GM12892 (cell line): Measurements from ENCODE around the gene HNRNPUL1.
"Not testable (repeated sequence)": the region's sequence is repeated elsewhere in the genome, so short reads cannot be mapped to it uniquely, and the experiment has no call there.

Source experiments
- DNase-seq: peaks from one replicate; pipeline ENCODE4 v3.0.0; 2011; ENCODE audit not compliant: insufficient read length
- FAIRE-seq: peaks from 2 replicates; lab custom pipeline; 2011; peaks lifted over from hg19 to GRCh38; lab: Jason Lieb, UNC
- POLR2A ChIP-seq: IDR thresholded peaks from 2 replicates; pipeline ENCODE4 v1.6.1; 2011; ENCODE audit warnings: low read depth, low read length, control low read depth
- POLR2AphosphoS5 ChIP-seq: IDR thresholded peaks from 2 replicates; pipeline ENCODE4 v1.6.1; 2011; ENCODE audit warnings: low read depth, low read length, control low read depth
- TAF1 ChIP-seq: IDR thresholded peaks from 2 replicates; pipeline ENCODE4 v1.6.1; 2011; ENCODE audit warnings: low read depth, mild to moderate bottlenecking, control low read depth, low read length, borderline replicate concordance

Gene HNRNPUL1

DNA sequence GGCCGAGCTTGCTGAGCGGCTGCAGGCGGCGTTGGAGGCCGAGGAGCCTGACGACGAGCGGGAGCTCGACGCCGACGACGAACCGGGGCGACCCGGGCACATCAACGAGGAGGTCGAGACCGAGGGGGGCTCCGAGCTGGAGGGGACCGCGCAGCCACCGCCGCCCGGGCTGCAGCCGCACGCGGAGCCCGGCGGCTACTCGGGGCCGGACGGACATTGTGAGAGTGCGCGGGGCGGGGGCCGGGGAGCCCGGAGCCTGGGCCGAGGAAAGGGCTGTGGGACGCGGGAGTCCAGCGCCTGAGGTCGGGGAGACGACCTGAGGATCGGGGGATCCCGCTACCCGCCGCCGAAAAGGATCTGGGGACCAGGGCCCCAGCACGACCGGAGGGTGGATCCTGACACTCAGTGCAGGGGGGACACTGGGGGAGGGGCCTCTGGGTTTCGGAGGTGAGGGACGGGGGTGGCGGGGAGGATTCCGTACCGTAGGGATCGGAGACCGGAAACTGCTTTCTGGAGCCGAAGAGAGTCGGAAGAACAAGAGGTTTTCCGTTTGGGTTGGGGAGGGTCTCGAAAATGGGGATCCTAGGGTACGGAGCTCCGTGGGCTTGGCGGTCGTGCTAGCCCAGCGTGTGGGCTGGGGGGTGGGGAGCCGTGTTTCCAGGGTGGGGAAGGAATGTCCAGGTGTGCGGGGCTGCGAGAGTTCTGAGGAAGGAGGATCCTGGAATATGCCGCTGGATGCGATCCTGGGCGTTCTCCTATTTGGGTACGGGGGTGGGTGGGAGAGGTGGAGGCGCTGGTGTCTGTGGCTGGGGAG is 616 bp downstream of the HNRNPUL1 start:
- FAIRE-seq (peak; percentile 46), DNase-seq (peak; percentile 54)
- peak; percentile 63; the same call in 1 of the 2 replicates for TF ChIP-seq POLR2AphosphoS5
- TF ChIP-seq TAF1: peak; percentile 46; the same call in 1 of the 2 replicates
- peak; percentile 47 for TF ChIP-seq POLR2A

DNA sequence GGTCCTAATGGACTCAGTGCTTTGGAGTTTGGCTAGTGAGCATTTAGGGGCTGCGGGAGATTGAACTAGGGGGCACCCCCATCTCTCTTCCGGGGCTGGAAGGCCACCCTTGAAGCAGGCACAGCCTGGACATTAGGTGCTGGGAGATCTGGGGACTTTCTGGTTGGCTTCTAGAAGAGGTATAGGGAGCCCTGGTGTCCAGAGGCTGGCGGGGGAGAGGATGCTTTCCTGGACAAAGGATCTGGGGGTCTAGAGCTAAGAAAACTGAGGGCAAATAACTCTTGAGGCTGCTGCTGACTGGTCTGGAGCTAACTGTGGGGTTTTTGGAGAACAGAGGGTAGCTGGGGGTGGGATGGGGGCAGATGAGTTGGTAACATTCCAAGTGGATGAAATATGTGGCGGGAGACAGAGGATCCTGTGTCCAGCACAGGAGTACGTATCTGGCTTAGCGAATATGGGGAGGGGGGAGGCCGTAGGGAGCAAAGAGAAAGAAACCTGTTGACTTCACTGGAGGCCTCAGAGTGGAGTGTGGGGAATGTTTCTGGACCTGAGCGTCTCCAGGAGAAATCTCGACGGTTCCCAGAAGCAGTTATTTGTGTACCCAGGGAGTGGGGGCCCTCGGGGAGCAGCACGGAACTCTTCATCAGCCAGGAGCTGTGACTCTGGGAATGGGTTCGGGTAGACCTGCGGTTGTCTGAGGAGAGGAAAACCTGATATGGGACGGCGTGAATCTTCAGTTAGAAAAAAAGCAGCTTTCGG is 1.4 kb downstream of the HNRNPUL1 start:
- FAIRE-seq: no peak
- TF ChIP-seq POLR2AphosphoS5: no peak
- no peak for TF ChIP-seq POLR2A
- no peak for TF ChIP-seq TAF1
- DNase-seq: no peak

DNA sequence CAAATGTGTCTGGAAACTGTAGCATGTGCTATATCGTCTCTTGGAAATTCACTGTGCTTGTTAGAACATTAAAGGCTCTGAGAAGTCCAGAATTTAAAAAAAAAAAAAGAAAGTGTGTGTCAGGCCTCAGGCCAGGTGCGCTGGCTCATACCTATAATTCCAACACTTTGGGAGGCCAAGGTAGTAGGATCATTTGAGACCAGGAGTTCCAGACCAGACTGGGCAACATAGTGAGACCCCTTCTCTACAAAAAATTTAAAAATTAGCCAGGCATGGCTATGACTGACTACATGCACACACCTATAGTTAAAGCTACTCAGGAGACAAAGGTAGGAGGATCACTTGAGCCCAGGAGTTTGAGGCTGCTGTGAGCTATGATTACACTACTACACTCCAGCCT is 4.9 kb downstream of the HNRNPUL1 start:
- FAIRE-seq (no peak), DNase-seq (no peak)
- TF ChIP-seq POLR2A (no peak), TAF1 (no peak), POLR2AphosphoS5 (no peak)

DNA sequence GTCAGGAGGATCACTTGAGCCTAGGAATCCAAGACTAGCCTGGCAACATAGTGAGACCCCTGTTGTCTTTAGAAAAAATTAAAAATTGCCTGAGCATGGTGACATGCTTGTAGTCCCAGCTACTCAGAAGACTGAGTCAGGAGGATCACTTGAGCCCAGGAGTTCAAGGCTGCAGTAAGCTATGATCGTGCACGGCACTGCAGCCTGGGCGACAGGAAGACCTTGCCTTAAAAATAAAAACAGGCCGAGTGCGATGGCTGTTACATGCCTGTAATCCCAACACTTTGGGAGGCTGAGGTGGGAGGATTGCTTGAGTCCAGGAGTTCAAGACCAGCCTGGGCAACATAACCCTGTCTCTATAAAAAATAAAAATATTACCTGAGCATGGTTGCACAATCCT is 5.4 kb downstream of the HNRNPUL1 start:
- no peak for FAIRE-seq
- DNase-seq: no peak
- no peak for TF ChIP-seq TAF1

DNA sequence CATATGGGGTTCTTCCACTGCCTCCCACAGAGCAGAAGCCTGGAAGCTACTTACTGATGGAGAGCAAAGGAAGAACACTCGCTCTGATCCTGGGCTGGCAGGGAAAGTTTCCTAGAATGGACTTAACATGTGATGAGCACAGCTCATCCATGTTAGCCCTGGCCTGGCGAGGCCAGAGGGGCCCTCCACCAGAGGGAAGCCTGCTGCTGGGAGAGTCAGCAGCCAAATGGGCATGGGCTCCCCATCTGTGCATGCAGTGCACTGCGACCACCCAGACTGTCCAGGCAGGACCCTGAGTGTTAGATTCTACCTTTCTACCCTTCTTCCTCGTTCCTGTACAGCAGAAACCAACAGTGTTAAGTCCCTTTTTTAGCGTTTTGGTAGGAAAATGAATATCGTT is 8.9 kb downstream of the HNRNPUL1 start:
- TF ChIP-seq POLR2A: no peak
- no peak for TF ChIP-seq POLR2AphosphoS5
- TF ChIP-seq TAF1: no peak
- no peak for DNase-seq
- FAIRE-seq: no peak

DNA sequence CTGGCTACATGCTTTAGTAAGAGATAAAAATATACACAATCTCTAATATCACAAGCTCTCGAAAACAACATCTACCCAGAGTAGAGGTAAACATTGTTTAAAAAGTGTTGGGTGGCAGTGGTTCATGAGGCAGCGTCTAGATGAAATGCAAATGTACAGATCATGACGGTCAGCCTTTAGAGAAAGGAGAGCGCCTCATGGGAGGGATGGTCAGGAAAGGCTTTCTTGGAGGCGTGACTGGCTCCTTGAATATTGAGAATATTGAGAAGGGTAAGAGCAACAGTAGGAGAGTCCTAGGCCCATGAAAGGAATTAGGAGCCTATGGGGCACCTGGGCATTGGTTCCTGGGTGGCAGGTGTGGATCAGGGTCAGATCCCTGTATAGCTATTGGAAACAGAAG is 10.6 kb downstream of the HNRNPUL1 start:
- FAIRE-seq: no peak
- no peak for DNase-seq
- no peak for TF ChIP-seq POLR2A
- no peak for TF ChIP-seq TAF1
- TF ChIP-seq POLR2AphosphoS5: no peak

DNA sequence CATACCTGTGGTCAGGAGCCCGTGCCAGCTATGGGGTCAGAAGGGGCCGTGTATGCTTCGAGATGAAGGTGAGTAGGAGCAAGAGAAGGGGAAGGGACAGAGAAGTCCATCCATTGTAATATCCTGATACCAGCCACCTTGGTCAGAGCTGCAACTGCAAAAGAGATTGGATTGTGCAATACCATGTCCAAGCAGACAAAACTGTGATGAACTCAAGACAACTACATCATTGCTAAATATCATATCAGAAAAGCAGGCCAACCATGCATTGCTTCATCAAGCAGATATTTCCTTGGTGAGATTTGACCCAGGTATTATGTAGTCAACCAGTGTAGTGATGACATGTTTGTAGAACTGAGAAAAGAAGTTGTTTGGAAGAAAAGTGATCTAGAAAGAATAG is 12.1 kb downstream of the HNRNPUL1 start:
- TF ChIP-seq TAF1 (no peak), POLR2A (no peak), POLR2AphosphoS5 (no peak; the same call in 1 of the 2 replicates)
- FAIRE-seq (no peak), DNase-seq (no peak)

DNA sequence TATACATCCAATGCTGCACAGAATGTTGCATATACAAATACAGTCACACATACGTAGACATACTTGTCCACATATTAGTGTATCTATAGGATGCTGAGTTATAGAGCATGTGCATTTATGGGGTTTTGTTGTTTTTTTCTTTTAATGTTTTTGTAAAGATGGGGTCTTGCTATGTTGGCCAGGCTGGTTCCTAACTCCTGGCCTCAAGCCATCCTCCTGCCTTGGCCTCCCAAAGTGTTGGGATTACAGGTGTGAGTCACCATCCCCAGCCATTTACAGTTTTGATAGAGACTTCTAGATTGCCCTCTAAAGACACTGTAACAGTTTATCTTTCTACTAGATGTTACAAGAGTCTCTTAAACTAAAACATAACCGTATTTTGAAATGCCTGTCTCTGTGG is 14.3 kb downstream of the HNRNPUL1 start:
- TF ChIP-seq POLR2A: no peak
- no peak for TF ChIP-seq TAF1
- no peak for TF ChIP-seq POLR2AphosphoS5
- no peak for FAIRE-seq
- no peak for DNase-seq

DNA sequence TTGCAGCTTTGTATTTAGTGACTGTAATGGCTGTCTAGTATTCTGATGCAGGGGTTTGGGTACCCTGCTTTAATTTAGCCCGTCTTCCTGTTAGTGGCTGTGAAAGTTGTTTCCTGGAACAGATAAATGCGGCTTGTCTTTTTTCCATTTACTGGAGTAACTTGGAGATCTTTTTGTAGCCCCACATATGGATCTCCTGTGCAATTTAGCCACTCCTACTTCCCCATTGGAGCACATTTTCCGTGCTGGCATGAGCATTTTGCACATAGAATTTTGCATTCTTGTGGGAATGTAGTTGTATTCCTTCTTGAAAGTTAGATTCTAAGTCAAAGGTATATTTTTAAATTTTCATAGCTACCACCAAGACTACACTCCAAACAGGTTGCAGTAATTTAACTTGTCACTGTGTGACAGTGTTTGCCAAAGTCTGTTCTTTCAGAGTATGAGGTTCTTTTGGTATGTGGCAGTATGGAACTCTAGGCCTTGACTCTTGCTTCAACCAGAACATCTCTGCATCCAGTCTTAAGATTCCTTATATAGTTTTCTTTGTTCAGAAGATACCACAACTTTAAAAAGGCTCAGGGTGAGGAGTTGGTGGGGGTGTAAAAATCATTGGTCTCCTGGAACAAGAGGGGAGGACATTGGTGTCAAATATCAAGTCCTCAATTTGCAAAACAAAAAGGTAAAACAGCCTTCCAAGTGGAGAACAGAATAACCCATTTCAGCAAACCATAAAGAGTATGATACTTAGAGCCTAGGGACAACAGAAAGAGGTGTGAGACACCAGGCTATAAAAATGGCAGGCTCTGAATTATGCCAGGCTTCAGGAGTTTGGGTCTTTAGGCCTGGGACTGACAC is 24.7 kb downstream of the HNRNPUL1 start:
- no peak for DNase-seq
- TF ChIP-seq TAF1 (no peak), POLR2A (no peak), POLR2AphosphoS5 (no peak)
- FAIRE-seq: no peak

DNA sequence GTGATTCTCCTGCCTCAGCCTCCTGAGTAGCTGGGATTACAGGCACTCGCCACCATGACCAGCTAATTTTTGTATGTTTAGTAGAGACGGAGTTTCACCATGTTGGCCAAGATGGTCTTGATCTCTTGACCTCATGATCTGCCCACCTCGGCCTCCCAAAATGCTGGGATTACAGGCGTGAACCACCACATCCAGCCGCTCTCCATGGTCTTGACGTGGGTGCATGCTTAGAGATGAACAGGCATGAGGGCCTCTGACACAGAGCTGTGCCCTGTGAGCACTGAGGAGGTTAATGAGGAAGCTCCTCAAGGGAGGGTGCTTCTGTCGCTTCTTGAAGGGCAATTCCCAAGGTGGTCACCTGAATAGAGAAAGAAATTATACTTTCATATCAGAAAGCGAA is 25.6 kb downstream of the HNRNPUL1 start:
- not testable (repeated sequence) for FAIRE-seq, DNase-seq

DNA sequence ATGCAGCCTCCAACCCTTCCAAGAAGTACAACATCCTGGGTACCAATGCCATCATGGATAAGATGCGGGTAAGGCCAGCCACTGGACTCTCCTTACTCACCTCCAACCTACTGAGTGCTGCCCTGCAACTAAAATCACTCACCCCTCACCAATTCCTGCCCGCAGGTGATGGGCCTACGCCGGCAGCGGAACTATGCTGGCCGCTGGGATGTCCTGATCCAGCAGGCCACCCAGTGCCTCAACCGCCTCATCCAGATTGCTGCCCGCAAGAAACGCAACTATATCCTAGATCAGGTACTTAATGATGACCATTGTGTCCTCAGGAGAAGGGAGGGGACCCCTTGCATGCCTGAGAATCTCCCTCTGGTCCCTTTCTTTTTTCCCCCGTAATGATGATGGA is 30.2 kb downstream of the HNRNPUL1 start:
- DNase-seq (no peak), FAIRE-seq (no peak)
- TF ChIP-seq POLR2AphosphoS5 (no peak), TAF1 (no peak), POLR2A (no peak)
